Kidney (tissue), 14 donors: Measurements from ENCODE around the gene RBBP5. TPM values are rescaled to one million over a fixed set of nuclear protein-coding genes. Genes with fewer than 3 reads are reported as not detected.

Experiments used
- DNase-seq, 5 donors: peaks; one replicate each; pipeline ENCODE4 v3.0.0-alpha.2; 2013 to 2020
- FAIRE-seq: peaks from 2 replicates; lab custom pipeline; 2012; peaks lifted over from hg19 to GRCh38; lab: Jason Lieb, UNC
- H3K27ac ChIP-seq, 2 donors: one replicate each; pipeline ENCODE4 v1.7.0; 2013; ENCODE audit warnings: low read depth in 2 of 2, low read length in 2 of 2, inconsistent platforms in 1 of 2
- H3K27me3 ChIP-seq: one replicate; pipeline ENCODE4 v1.7.1; 2013; ENCODE audit warnings: low read length, inconsistent platforms; ENCODE audit not compliant: control insufficient read depth, insufficient read depth
- H3K36me3 ChIP-seq, 3 donors: one replicate each; pipeline versions ENCODE4 v1.7.0 to v1.7.1; 2013; ENCODE audit warnings: low read length in 3 of 3, control low read depth in 1 of 3, inconsistent platforms in 1 of 3; ENCODE audit not compliant: insufficient read depth in 3 of 3, control insufficient read depth in 2 of 3
- H3K4me1 ChIP-seq, 3 donors: one replicate each; pipeline versions ENCODE4 v1.7.0 to v1.7.1; 2013; ENCODE audit warnings: low read length in 3 of 3, inconsistent platforms in 1 of 3, low read depth in 1 of 3; ENCODE audit not compliant: control insufficient read depth in 2 of 3, insufficient read depth in 2 of 3
- H3K4me3 ChIP-seq, 3 donors: one replicate each; pipeline versions ENCODE4 v1.7.0 to v1.8.1; 2013; ENCODE audit warnings: low read length in 3 of 3, control low read depth in 1 of 3, inconsistent platforms in 1 of 3
- H3K9ac ChIP-seq, 3 donors: one replicate each; pipeline versions ENCODE4 v1.7.0 to v1.7.1; 2013; ENCODE audit warnings: low read length in 3 of 3, control low read depth in 1 of 3, inconsistent platforms in 1 of 3
- H3K9me3 ChIP-seq, 3 donors: one replicate each; pipeline versions ENCODE4 v1.7.0 to v1.7.1; 2013; ENCODE audit warnings: low read length in 3 of 3, control low read depth in 1 of 3, inconsistent platforms in 1 of 3; ENCODE audit not compliant: control insufficient read depth in 2 of 3, insufficient read depth in 1 of 3
- CTCF ChIP-seq: IDR thresholded peaks from 3 replicates; pipeline ENCODE4 v1.5.1; 2012; ENCODE audit warnings: mild to moderate bottlenecking, moderate library complexity, borderline replicate concordance; ENCODE audit not compliant: insufficient read depth; ENCODE audit errors: extremely low read depth
- intact Hi-C: fragments of 100-400 bp; cut with DNase I; formaldehyde crosslinking; loops from one replicate; pipeline ENCODE4 v1.11.1; 2022
- polyA plus RNA-seq: library from polyadenylated mRNA; stranded (reverse); fragments of 350-450 nt; fragmentation: Illumina TruSeq; extraction: RNeasy Lipid Tissue Mini Kit (QIAGEN cat#74804); gene quantifications from one replicate; pipeline ENCODE4 v1.2.3, GENCODE V29; 2014; ENCODE audit warnings: low read depth, low replicate concordance; ENCODE audit not compliant: insufficient read depth
- total RNA-seq: library from RNA; stranded (reverse); fragmentation: NEBNext Ultra II Directional; extraction: Animal tissue kit (Norgen Biotek cat#: 25700); gene quantifications from one replicate; pipeline ENCODE4 v1.2.1, GENCODE V29; 2021
- donor health status: control.
- donor health status: control.
- donor health status: control.
- donor health status: control.
- donor health status: control.
- donor health status: DM: yes; HTN: yes; CAD: no.
- donor health status: Normal renal cell carcinoma (clear cell type).

Gene RBBP5
- total and polyA plus RNA-seq, 2 donors from 2014 or later = 6.8 to 18.2 TPM

- H3K4me3 ChIP-seq = no peak overlapping the region
- FAIRE-seq (no peak), DNase-seq (no peak)
- H3K4me1 ChIP-seq = peaks cover 0 to 7% (median 5%) of the 10 kb centered on the region in 3 donors
- H3K27ac ChIP-seq = no peak overlapping the region
- H3K27me3 ChIP-seq = peaks cover 11% of the 10 kb centered on the region
- H3K9me3 ChIP-seq = no peaks in the 10 kb centered on the region
- H3K9ac ChIP-seq = no peak overlapping the region
- H3K36me3 ChIP-seq = no peaks in the 10 kb centered on the region
- TF ChIP-seq CTCF = no peak
- intact Hi-C loops = no loop called here
These were observed 79.5 kb downstream of the RBBP5 start for GRCh38 chr1:205041998-205042910.

- Histone ChIP-seq H3K36me3 (no peaks in the 10 kb centered on the region), H3K27me3 (peaks cover 11% of the 10 kb centered on the region), H3K4me3 (no peak overlapping the region), H3K27ac (no peak overlapping the region), H3K9me3 (no peaks in the 10 kb centered on the region), H3K4me1 (peaks cover 0 to 7% (median 5%) of the 10 kb centered on the region in 3 donors), H3K9ac (no peak overlapping the region)
- no peak for FAIRE-seq
- no peak for TF ChIP-seq CTCF
- intact Hi-C loops = no loop called here
- no peak for DNase-seq
These were observed 80.6 kb downstream of the RBBP5 start for GRCh38 chr1:205041001-205041715.

- intact Hi-C loops = no loop called here
- Histone ChIP-seq H3K27me3 (peaks cover 3% of the 10 kb centered on the region), H3K27ac (no peak overlapping the region), H3K36me3 (no peaks in the 10 kb centered on the region), H3K4me3 (no peak overlapping the region), H3K4me1 (peaks cover 0 to 5% (median 5%) of the 10 kb centered on the region in 3 donors), H3K9me3 (no peaks in the 10 kb centered on the region), H3K9ac (no peak overlapping the region)
- DNase-seq (no peak), FAIRE-seq (no peak)
- TF ChIP-seq CTCF = no peak
These were observed 83.5 kb downstream of the RBBP5 start for GRCh38 chr1:205038132-205038786.
